Measurements from ENCODE around the gene RTN4IP1.

- no peak for TF ChIP-seq CTCF (IDR thresholded peaks at IDR 0.05 in 4 of 5, conservative IDR thresholded peaks at IDR 0.05 in 1 of 5)
- no peak for TF ChIP-seq POLR2A (IDR thresholded peaks at IDR 0.05)
Observed at GRCh38 chr6:106560996-106561685, 68.2 kb downstream of the RTN4IP1 start.

Measured in gastrocnemius medialis (tissue), 4 donors.